ENCODE measurements around the gene CRAT. TPM values are rescaled to one million over a fixed set of nuclear protein-coding genes. Genes with fewer than 3 reads are reported as not detected.

The CRAT gene
- total RNA-seq, 1 experiment from 2014 or later: 10.1 TPM

DNA sequence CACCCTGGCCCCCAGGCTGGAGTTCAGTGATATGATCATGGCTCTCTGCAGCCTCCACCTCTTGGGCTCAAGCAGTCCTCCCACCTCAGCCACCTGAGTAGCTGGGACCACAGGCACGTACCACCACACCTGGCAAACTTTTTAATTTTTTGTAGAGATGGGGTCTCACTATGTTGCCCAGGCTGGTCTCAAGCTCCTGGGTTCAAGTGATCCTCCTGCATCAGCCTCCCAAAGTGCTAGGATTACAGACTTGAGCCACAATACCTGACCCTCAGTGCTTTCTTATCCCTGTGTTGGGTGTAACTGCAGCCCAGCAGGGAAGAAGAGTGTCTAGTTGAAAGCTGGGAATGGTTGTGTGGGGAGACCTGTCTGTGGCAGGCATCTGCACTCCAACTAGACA lies 11.5 kb upstream of the CRAT start:
- no peak overlapping the region for H3K4me3 ChIP-seq (ENCODE audit: low read depth, low read length, poor library complexity, severe bottlenecking)
- TF ChIP-seq CTCF (conservative IDR thresholded peaks at IDR 0.05; ENCODE audit: low read depth, low read length): no peak
- TF ChIP-seq EZH2 (IDR thresholded peaks at IDR 0.05; ENCODE audit: borderline replicate concordance, low read depth, low read length, poor library complexity, severe bottlenecking): no peak
- H3K36me3 ChIP-seq (ENCODE audit: insufficient read depth, low read length, poor library complexity, severe bottlenecking): peaks cover 9% of the 10 kb centered on the region
- BruUV-seq (replicated peaks): no TSS peak
- no peaks in the 10 kb centered on the region for H3K9me3 ChIP-seq (ENCODE audit: low read depth, low read length, poor library complexity, severe bottlenecking)
- H3K27ac ChIP-seq (ENCODE audit: low read depth, low read length, poor library complexity, severe bottlenecking): no peak overlapping the region
- H3K4me1 ChIP-seq (ENCODE audit: insufficient read depth, low read length, poor library complexity, severe bottlenecking): peaks cover 11% of the 10 kb centered on the region
- no peaks in the 10 kb centered on the region for H3K27me3 ChIP-seq (replicated peaks; ENCODE audit: insufficient read depth, low read depth, low read length, poor library complexity)
- DNase-seq (ENCODE audit: low spot score): no peak
- intact Hi-C loops (cut with micrococcal nuclease; ENCODE audit: unreplicated experiment): no loop called here
- ChIA-PET POLR2A (ENCODE audit: low non-redundant PET) (no interaction called here), CTCF (interaction anchor here (1.3 kb wide), 1 partner anchor 10 kb away, joined by 5 read pairs; no protein-coding TSS in a partner anchor)

DNA sequence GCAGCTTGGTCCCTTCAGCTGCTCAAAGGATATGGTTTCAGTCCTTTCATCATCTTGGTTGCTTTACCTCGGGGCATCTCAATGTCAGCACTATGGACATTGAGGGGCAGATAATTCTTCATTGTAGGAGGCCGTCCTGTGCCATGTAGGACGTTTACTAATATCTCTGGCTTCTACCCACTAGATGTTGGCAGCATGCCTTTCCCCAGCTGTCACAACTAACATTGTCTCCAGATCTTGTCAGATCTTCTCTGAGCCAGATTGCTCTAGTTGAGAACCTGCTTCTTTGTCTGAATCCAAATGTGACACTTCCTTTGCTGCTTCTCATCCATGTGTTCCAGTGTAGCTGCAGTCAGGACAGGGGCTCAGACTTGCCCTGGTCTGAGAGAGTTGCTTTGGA lies 10.9 kb upstream of the CRAT start:
- ChIA-PET POLR2A (ENCODE audit: low non-redundant PET) (no interaction called here), CTCF (no interaction called here)
- Histone ChIP-seq H3K36me3 (ENCODE audit: insufficient read depth, low read length, poor library complexity, severe bottlenecking) (peaks cover 9% of the 10 kb centered on the region), H3K27ac (ENCODE audit: low read depth, low read length, poor library complexity, severe bottlenecking) (no peak overlapping the region), H3K4me3 (ENCODE audit: low read depth, low read length, poor library complexity, severe bottlenecking) (no peak overlapping the region), H3K9me3 (ENCODE audit: low read depth, low read length, poor library complexity, severe bottlenecking) (no peaks in the 10 kb centered on the region), H3K4me1 (ENCODE audit: insufficient read depth, low read length, poor library complexity, severe bottlenecking) (peaks cover 4% of the 10 kb centered on the region), H3K27me3 (replicated peaks; ENCODE audit: insufficient read depth, low read depth, low read length, poor library complexity) (no peaks in the 10 kb centered on the region)
- DNase-seq (ENCODE audit: low spot score): peak; percentile 40
- TF ChIP-seq EZH2 (IDR thresholded peaks at IDR 0.05; ENCODE audit: borderline replicate concordance, low read depth, low read length, poor library complexity, severe bottlenecking) (no peak), CTCF (conservative IDR thresholded peaks at IDR 0.05; ENCODE audit: low read depth, low read length) (no peak)
- no TSS peak for BruUV-seq (replicated peaks)
- intact Hi-C loops (cut with micrococcal nuclease; ENCODE audit: unreplicated experiment): no loop called here

DNA sequence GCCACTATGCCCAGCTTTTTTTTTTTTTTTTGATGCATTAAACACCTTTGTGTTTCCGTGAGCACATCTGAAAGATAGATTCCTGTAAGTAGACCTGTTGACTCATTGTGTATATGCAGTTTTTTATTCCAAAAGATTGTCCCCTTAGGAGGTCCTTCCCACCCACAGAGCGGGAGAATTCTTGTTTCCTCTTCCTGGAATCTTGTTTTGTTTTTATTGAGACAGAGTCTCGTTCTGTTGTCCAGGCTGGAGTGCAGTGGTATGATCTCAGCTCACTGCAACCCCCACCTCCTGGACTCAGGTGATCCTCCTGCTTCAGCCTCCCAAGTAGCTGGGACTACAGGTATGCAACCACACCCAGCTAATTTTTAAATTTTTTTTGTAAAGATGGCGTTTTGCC lies 8.2 kb upstream of the CRAT start:
- Histone ChIP-seq H3K27me3 (replicated peaks; ENCODE audit: insufficient read depth, low read depth, low read length, poor library complexity) (no peaks in the 10 kb centered on the region), H3K27ac (ENCODE audit: low read depth, low read length, poor library complexity, severe bottlenecking) (no peak overlapping the region), H3K36me3 (ENCODE audit: insufficient read depth, low read length, poor library complexity, severe bottlenecking) (no peaks in the 10 kb centered on the region), H3K4me3 (ENCODE audit: low read depth, low read length, poor library complexity, severe bottlenecking) (no peak overlapping the region), H3K9me3 (ENCODE audit: low read depth, low read length, poor library complexity, severe bottlenecking) (no peaks in the 10 kb centered on the region), H3K4me1 (ENCODE audit: insufficient read depth, low read length, poor library complexity, severe bottlenecking) (no peaks in the 10 kb centered on the region)
- TF ChIP-seq CTCF (conservative IDR thresholded peaks at IDR 0.05; ENCODE audit: low read depth, low read length) (no peak), EZH2 (IDR thresholded peaks at IDR 0.05; ENCODE audit: borderline replicate concordance, low read depth, low read length, poor library complexity, severe bottlenecking) (no peak)
- no TSS peak for BruUV-seq (replicated peaks)
- ChIA-PET CTCF (no interaction called here), POLR2A (ENCODE audit: low non-redundant PET) (interaction anchor here (0.7 kb wide), 1 partner anchor 490 kb away, joined by 3 read pairs; no protein-coding TSS in a partner anchor)
- intact Hi-C loops (cut with micrococcal nuclease; ENCODE audit: unreplicated experiment): no loop called here
- DNase-seq (ENCODE audit: low spot score): peak; percentile 34

Data from A673 (cell line).